HG03432 (cell line): ENCODE measurements around the gene GPR61.

ENCODE experiments used
- ATAC-seq: cut with Tn5 transposase; IDR thresholded peaks from one replicate; pipeline ENCODE4 v1.9.1; 2021; ENCODE audit warnings: mild to moderate bottlenecking, moderate library complexity; ENCODE audit not compliant: unreplicated experiment

The GPR61 gene

GRCh38 chr1:109508001-109508872, 31.4 kb upstream of the GPR61 start:
- ATAC-seq: no peak

- ATAC-seq: no peak
Measured at GRCh38 chr1:109508873-109509175, 30.8 kb upstream of the GPR61 start.

- peak; percentile 65 for ATAC-seq
Measured at GRCh38 chr1:109509176-109510134, 30.2 kb upstream of the GPR61 start, which contains the start of gene AMIGO1. AMIGO1 (minus strand) TSS chr1:109509727; CDS start chr1:109508912, 815 bp downstream.

GRCh38 chr1:109513110-109513710, 26.5 kb upstream of the GPR61 start:
- ATAC-seq: no peak

GRCh38 chr1:109514846-109515245, 24.8 kb upstream of the GPR61 start:
- ATAC-seq: no peak

GRCh38 chr1:109516872-109517271, 22.8 kb upstream of the GPR61 start:
- no peak for ATAC-seq

- no peak for ATAC-seq
Measured at GRCh38 chr1:109517337-109517736, 22.3 kb upstream of the GPR61 start.

GRCh38 chr1:109521002-109521951, 18.4 kb upstream of the GPR61 start:
- no peak for ATAC-seq

- ATAC-seq: no peak
Measured at GRCh38 chr1:109522026-109522425, 17.6 kb upstream of the GPR61 start.

- no peak for ATAC-seq
Measured at GRCh38 chr1:109523706-109524105, 16.0 kb upstream of the GPR61 start.

GRCh38 chr1:109527098-109527811, 12.4 kb upstream of the GPR61 start:
- peak; percentile 70 for ATAC-seq

GRCh38 chr1:109527846-109528695, 11.6 kb upstream of the GPR61 start:
- no peak for ATAC-seq

GRCh38 chr1:109528712-109529111, 11.0 kb upstream of the GPR61 start:
- ATAC-seq: no peak

- no peak for ATAC-seq
Measured at GRCh38 chr1:109529881-109530456, 9.7 kb upstream of the GPR61 start.

- no peak for ATAC-seq
Measured at GRCh38 chr1:109530457-109531087, 9.1 kb upstream of the GPR61 start.

- ATAC-seq: no peak
Measured at GRCh38 chr1:109531380-109531779, 8.3 kb upstream of the GPR61 start.

- ATAC-seq: no peak
Measured at GRCh38 chr1:109531826-109532364, 7.8 kb upstream of the GPR61 start.
